Measurements from ENCODE around the gene SUSD5. TPM values are rescaled to one million over a fixed set of nuclear protein-coding genes. Genes with fewer than 3 reads are reported as not detected.
A peak's percentile ranks its signal among the peaks of the same experiment; 100 is the strongest.

SUSD5 gene
- total and polyA plus RNA-seq, 2 of the 13 experiments (the other 11 are each of a cell fraction or from before 2014, with no cell fraction given): not detected

- TF ChIP-seq USF2 (IDR thresholded peaks at IDR 0.05; ENCODE audit: low read depth, low read length) (no peak), USF2 (CRISPR knock-in tag; IDR thresholded peaks at IDR 0.05; ENCODE audit: borderline replicate concordance) (no peak), TFAP4 (IDR thresholded peaks at IDR 0.05; ENCODE audit: borderline replicate concordance, low read depth) (peak; percentile 49; the same call in 1 of the 2 replicates), ZGPAT (CRISPR knock-in tag; IDR thresholded peaks at IDR 0.05) (peak; percentile 65; the same call in 1 of the 2 replicates), HOXA3 (CRISPR knock-in tag; IDR thresholded peaks at IDR 0.05) (peak; percentile 66; the same call in 1 of the 2 replicates), ZNF891 (CRISPR knock-in tag; IDR thresholded peaks at IDR 0.05) (no peak), IRX3 (CRISPR knock-in tag; IDR thresholded peaks at IDR 0.05; ENCODE audit: borderline replicate concordance, low read depth) (peak; percentile 93), ZBTB14 (CRISPR knock-in tag; IDR thresholded peaks at IDR 0.05) (peak; percentile 62; the same call in 1 of the 2 replicates), THAP7 (CRISPR knock-in tag; IDR thresholded peaks at IDR 0.05) (peak; percentile 23; the same call in 1 of the 2 replicates), ZNF354B (CRISPR knock-in tag; IDR thresholded peaks at IDR 0.05) (0 out of 2 replicates have a peak, but pooled peaks have one; percentile 69), CBX5 (CRISPR knock-in tag; IDR thresholded peaks at IDR 0.05; ENCODE audit: borderline replicate concordance) (peak; percentile 33; the same call in 1 of the 2 replicates), HIC2 (CRISPR knock-in tag; IDR thresholded peaks at IDR 0.05; ENCODE audit: low read depth) (peak; percentile 52; the same call in 1 of the 2 replicates), ZBTB3 (CRISPR knock-in tag; IDR thresholded peaks at IDR 0.05; ENCODE audit: borderline replicate concordance, low read depth) (0 out of 2 replicates have a peak, but pooled peaks have one; percentile 70), SP2 (CRISPR knock-in tag; IDR thresholded peaks at IDR 0.05) (peak; percentile 23; the same call in 1 of the 2 replicates), ZBTB46 (CRISPR knock-in tag; IDR thresholded peaks at IDR 0.05; ENCODE audit: borderline replicate concordance) (0 out of 2 replicates have a peak, but pooled peaks have one; percentile 42), RCOR2 (CRISPR knock-in tag; IDR thresholded peaks at IDR 0.05) (no peak), SAP130 (CRISPR knock-in tag; IDR thresholded peaks at IDR 0.05; ENCODE audit: low read depth) (peak; percentile 70)
Observed at GRCh38 chr3:33113772-33114621, 104.6 kb downstream of the SUSD5 start, which contains the start of gene CRTAP (continued).
